ENCODE data around the gene CLOCK. TPM values are rescaled to one million over a fixed set of nuclear protein-coding genes. Genes with fewer than 3 reads are reported as not detected.
A peak's percentile ranks its signal among the peaks of the same experiment; 100 is the strongest.

Gene CLOCK
- total and polyA plus RNA-seq, 2 of the 8 experiments (the other 6 are each of a cell fraction or from before 2014, with no cell fraction given): 7.7 to 24.2 TPM

DNA sequence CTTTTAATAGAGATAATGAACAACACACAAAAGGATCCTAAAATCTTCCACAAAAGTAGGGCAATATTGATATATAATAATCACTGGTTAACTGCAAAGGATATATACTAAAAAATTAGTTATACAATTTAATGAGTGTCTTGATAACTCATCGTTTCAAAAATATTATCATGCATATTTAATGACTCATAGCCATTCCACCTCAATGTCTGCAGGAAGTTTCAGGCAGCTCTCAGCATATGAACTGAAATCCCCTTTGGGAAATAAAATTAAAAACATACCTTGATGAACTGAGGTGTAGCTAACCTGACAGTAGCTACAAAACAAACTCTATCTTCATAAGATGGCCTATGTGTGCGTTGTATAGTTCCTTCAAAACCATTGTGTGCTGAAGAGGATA is 88.1 kb downstream of the CLOCK start:
- no peak overlapping the region for H3K14ac ChIP-seq (ENCODE audit: insufficient read length)
- no peak overlapping the region for H2BK12ac ChIP-seq (ENCODE audit: low read depth, low read length)
- no peak overlapping the region for H3K27ac ChIP-seq (ENCODE audit: low read depth, low read length)
- peaks cover 0 to 1% of the 10 kb centered on the region in 2 experiments for H4K20me1 ChIP-seq (replicated peaks in 1 of 2; ENCODE audit: control insufficient read depth in 1 of 2, insufficient read depth in 2 of 2, low read length in 2 of 2)
- no peak overlapping the region for H2BK120ac ChIP-seq (replicated peaks; ENCODE audit: low read depth, low read length)
- no peak overlapping the region for H2AK5ac ChIP-seq (ENCODE audit: low read depth, low read length)
- H3K27me3 ChIP-seq (replicated peaks in 1 of 4; ENCODE audit: control insufficient read depth in 3 of 4, extremely low read depth in 1 of 4, insufficient read depth in 3 of 4, low read length in 3 of 4): no peaks in the 10 kb centered on the region
- ChIA-PET POLR2A (ENCODE audit: partially characterized antibody) (no interaction called here), CTCF (ENCODE audit: partially characterized antibody) (no interaction called here)
- no peak overlapping the region for H4K5ac ChIP-seq (ENCODE audit: insufficient read length, low read depth, low read length)
- H4K91ac ChIP-seq (replicated peaks; ENCODE audit: insufficient read length, low read length): no peak overlapping the region
- peaks cover 0 to 13% (median 2%) of the 10 kb centered on the region in 4 experiments; a peak in 3 of 8 replicates for H3K36me3 ChIP-seq (ENCODE audit: control insufficient read depth in 2 of 4, insufficient read depth in 4 of 4, low read length in 3 of 4)
- H3K79me1 ChIP-seq (ENCODE audit: low read depth, low read length): no peaks in the 10 kb centered on the region
- H2AFZ ChIP-seq (ENCODE audit: low read length): no peak overlapping the region
- WGBS, 2 experiments (ENCODE audit: extremely low coverage in 1 of 2, insufficient coverage in 1 of 2, insufficient read length in 1 of 2, insufficient replicate concordance in 2 of 2, low coverage in 1 of 2, low lambda C conversion rate in 2 of 2, missing lambda C conversion rate in 1 of 2): 85% methylated on average over 2 of the region's 2 CpGs; no CpG with 5 or more reads in 1 of the 2 experiments
- no peak overlapping the region for H3K4me3 ChIP-seq (ENCODE audit: extremely low read depth in 1 of 4, insufficient read depth in 2 of 4, low read depth in 3 of 4, low read length in 4 of 4)
- H3K79me2 ChIP-seq (ENCODE audit: control insufficient read depth in 1 of 2, insufficient read depth in 2 of 2, low read length in 2 of 2): no peaks in the 10 kb centered on the region
- H3K4ac ChIP-seq (replicated peaks; ENCODE audit: insufficient read length, low read depth, low read length): no peak overlapping the region
- no peak overlapping the region for H2BK5ac ChIP-seq (ENCODE audit: low read depth, low read length)
- H3K4me1 ChIP-seq (replicated peaks in 1 of 4; ENCODE audit: control insufficient read depth in 3 of 4, insufficient read depth in 4 of 4, low read length in 3 of 4): no peaks in the 10 kb centered on the region
- H2BK20ac ChIP-seq (ENCODE audit: low read length): no peak overlapping the region
- H3K9me3 ChIP-seq (ENCODE audit: insufficient read depth in 2 of 2, low read depth in 1 of 2, low read length in 1 of 2): no peaks in the 10 kb centered on the region
- H3K4me2 ChIP-seq (ENCODE audit: insufficient read depth in 1 of 2, low read depth in 2 of 2, low read length in 2 of 2): no peak overlapping the region
- no peak overlapping the region for H2BK15ac ChIP-seq (ENCODE audit: low read length)
- DNase-seq (ENCODE audit: low read depth in 1 of 2, low spot score in 2 of 2): no peak
- H3K9ac ChIP-seq (replicated peaks in 1 of 4; ENCODE audit: extremely low read depth in 1 of 4, low read depth in 3 of 4, low read length in 3 of 4): no peak overlapping the region
- H3K23me2 ChIP-seq (ENCODE audit: low read depth, low read length): no peaks in the 10 kb centered on the region
- FAIRE-seq: peak; percentile 32
- no peak overlapping the region for H3K23ac ChIP-seq (ENCODE audit: insufficient read length)
- H3K18ac ChIP-seq (ENCODE audit: extremely low read depth, low read length): no peak overlapping the region
- H4K8ac ChIP-seq (ENCODE audit: extremely low read depth, insufficient read depth, low read length): no peak overlapping the region
- H3K56ac ChIP-seq (replicated peaks; ENCODE audit: insufficient read length, low read depth, low read length): no peak overlapping the region
- TF ChIP-seq YY1 (IDR thresholded peaks at IDR 0.05; ENCODE audit: low read depth, low read length) (no peak), KDM4A (IDR thresholded peaks at IDR 0.05; ENCODE audit: low read depth, low read length, severe bottlenecking) (no peak), ZNF274 (IDR thresholded peaks at IDR 0.05; ENCODE audit: borderline replicate concordance, extremely low read depth, low read length) (no peak), MAFK (IDR thresholded peaks at IDR 0.05; ENCODE audit: low read depth, low read length) (no peak), CBX8 (IDR thresholded peaks at IDR 0.05; ENCODE audit: borderline replicate concordance, low read depth, low read length) (no peak), BCL11A (IDR thresholded peaks at IDR 0.05; ENCODE audit: low read depth in 2 of 2, low read length in 2 of 2) (no peak), CHD2 (IDR thresholded peaks at IDR 0.05; ENCODE audit: low read length) (no peak), KDM1A (IDR thresholded peaks at IDR 0.05; ENCODE audit: borderline replicate concordance, low read length) (no peak), GTF2F1 (IDR thresholded peaks at IDR 0.05; ENCODE audit: borderline replicate concordance, low read depth, low read length) (no peak), EGR1 (IDR thresholded peaks at IDR 0.05; ENCODE audit: borderline replicate concordance, low read depth, low read length) (no peak), TAF1 (IDR thresholded peaks at IDR 0.05; ENCODE audit: low read depth, low read length) (no peak), CTBP2 (IDR thresholded peaks at IDR 0.05; ENCODE audit: borderline replicate concordance, insufficient read depth, insufficient read length, low read length) (no peak), POLR2AphosphoS5 (IDR thresholded peaks at IDR 0.05; ENCODE audit: low read depth, low read length) (no peak)
- TF ChIP-seq, protein P1, sequence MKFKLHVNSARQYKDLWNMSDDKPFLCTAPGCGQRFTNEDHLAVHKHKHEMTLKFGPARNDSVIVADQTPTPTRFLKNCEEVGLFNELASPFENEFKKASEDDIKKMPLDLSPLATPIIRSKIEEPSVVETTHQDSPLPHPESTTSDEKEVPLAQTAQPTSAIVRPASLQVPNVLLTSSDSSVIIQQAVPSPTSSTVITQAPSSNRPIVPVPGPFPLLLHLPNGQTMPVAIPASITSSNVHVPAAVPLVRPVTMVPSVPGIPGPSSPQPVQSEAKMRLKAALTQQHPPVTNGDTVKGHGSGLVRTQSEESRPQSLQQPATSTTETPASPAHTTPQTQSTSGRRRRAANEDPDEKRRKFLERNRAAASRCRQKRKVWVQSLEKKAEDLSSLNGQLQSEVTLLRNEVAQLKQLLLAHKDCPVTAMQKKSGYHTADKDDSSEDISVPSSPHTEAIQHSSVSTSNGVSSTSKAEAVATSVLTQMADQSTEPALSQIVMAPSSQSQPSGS (IDR thresholded peaks at IDR 0.05; ENCODE audit: low read length): no peak

All from H1 (cell line).